SU-DHL-6 (cell line): ENCODE results near the gene PPP1R13B.

ENCODE experiments used
- H2AFZ ChIP-seq: fragments of 200-600 bp; sonication (generic); 2 replicates; pipeline ENCODE4 v1.6.1; 2014; ENCODE audit warnings: low read depth, mild to moderate bottlenecking, moderate library complexity, mixed read lengths, antibody characterized with exemption, low read length; ENCODE audit not compliant: severe bottlenecking
- H3F3A ChIP-seq: fragments of 200-600 bp; shearing (Covaris generic); 2 replicates; pipeline ENCODE4 v1.6.0; 2016; ENCODE audit warnings: antibody characterized with exemption, mild to moderate bottlenecking; ENCODE audit not compliant: insufficient read depth
- H3K27ac ChIP-seq: fragments of 200-600 bp; sonication (generic); 2 replicates; pipeline ENCODE4 v1.5.1; 2016; ENCODE audit warnings: low read depth, mild to moderate bottlenecking, low read length, moderate library complexity, mixed read lengths
- H3K27me3 ChIP-seq: fragments of 200-600 bp; sonication (generic), shearing (Covaris generic); 2 replicates; pipeline ENCODE4 v1.6.0; 2014; ENCODE audit warnings: mild to moderate bottlenecking, low read length
- H3K36me3 ChIP-seq: fragments of 200-600 bp; sonication (generic); 2 replicates; pipeline ENCODE4 v1.6.1; 2014; ENCODE audit warnings: mild to moderate bottlenecking, low read length, mixed read lengths
- H3K4me2 ChIP-seq: fragments of 300-600, 200-600 bp; shearing (Covaris generic), sonication (generic); 2 replicates; pipeline ENCODE4 v1.6.0; 2014; ENCODE audit warnings: low read length, low read depth, mild to moderate bottlenecking; ENCODE audit not compliant: poor library complexity, severe bottlenecking
- H3K4me3 ChIP-seq: fragments of 200-600 bp; sonication (generic); 2 replicates; pipeline ENCODE4 v1.5.1; 2014; ENCODE audit warnings: antibody characterized with exemption, low read length, mild to moderate bottlenecking, mixed read lengths; ENCODE audit not compliant: insufficient read depth, poor library complexity, severe bottlenecking
- H3K79me2 ChIP-seq: fragments of 200-600 bp; sonication (generic); 2 replicates; pipeline ENCODE4 v1.6.1; 2014; ENCODE audit warnings: mild to moderate bottlenecking, low read length, moderate library complexity; ENCODE audit not compliant: insufficient read depth
- H3K9ac ChIP-seq: fragments of 200-600 bp; sonication (generic); 2 replicates; pipeline ENCODE4 v1.7.0; 2014; ENCODE audit warnings: mild to moderate bottlenecking, low read length
- H3K9me2 ChIP-seq: fragments of 200-600 bp; sonication (generic); replicated peaks from 2 replicates; pipeline ENCODE4 v1.6.1; 2014; ENCODE audit warnings: low read length; ENCODE audit not compliant: insufficient read depth
- H3K9me3 ChIP-seq: fragments of 200-600 bp; sonication (generic); 2 replicates; pipeline ENCODE4 v1.6.1; 2014; ENCODE audit warnings: low read length, mixed read lengths; ENCODE audit not compliant: insufficient read depth
- H4K20me1 ChIP-seq: fragments of 200-600 bp; sonication (generic); 2 replicates; pipeline ENCODE4 v1.6.1; 2014; ENCODE audit warnings: low read depth, mild to moderate bottlenecking, antibody characterized with exemption, low read length, moderate library complexity, mixed read lengths
- CTCF ChIP-seq: fragments of 200-600 bp; sonication (generic); IDR thresholded peaks from one replicate; pipeline ENCODE4 v1.5.1; 2017; ENCODE audit warnings: antibody characterized with exemption, mild to moderate bottlenecking, low read length, moderate library complexity; ENCODE audit not compliant: insufficient read depth, poor library complexity, severe bottlenecking
- EZH2phosphoT487 ChIP-seq: fragments of 200-600 bp; sonication (generic), shearing (Covaris generic); conservative IDR thresholded peaks from 2 replicates; pipeline ENCODE4 v1.6.1; 2018; ENCODE audit warnings: mild to moderate bottlenecking, antibody characterized with exemption, low read length, moderate library complexity, mixed read lengths

The PPP1R13B gene

GRCh38 chr14:103739793-103740501 is 107.4 kb downstream of the PPP1R13B start:
- Histone ChIP-seq H3K27ac (no peak overlapping the region), H4K20me1 (no peaks in the 10 kb centered on the region), H3K4me3 (no peak overlapping the region), H3K9ac (no peak overlapping the region), H3K9me2 (no peaks in the 10 kb centered on the region), H3K79me2 (no peaks in the 10 kb centered on the region), H3K27me3 (no peaks in the 10 kb centered on the region), H2AFZ (no peak overlapping the region), H3K9me3 (no peaks in the 10 kb centered on the region), H3F3A (no peaks in the 10 kb centered on the region), H3K36me3 (no peaks in the 10 kb centered on the region), H3K4me2 (no peak overlapping the region)
- no peak for TF ChIP-seq EZH2phosphoT487
- TF ChIP-seq CTCF, result no peak

GRCh38 chr14:103739466-103739792 is 107.9 kb downstream of the PPP1R13B start:
- no peaks in the 10 kb centered on the region for H3K79me2 ChIP-seq
- no peaks in the 10 kb centered on the region for H3K9me3 ChIP-seq
- no peaks in the 10 kb centered on the region for H3K36me3 ChIP-seq
- TF ChIP-seq EZH2phosphoT487 (no peak), CTCF (no peak)
- H4K20me1 ChIP-seq, result no peaks in the 10 kb centered on the region
- H3K27ac ChIP-seq, result no peak overlapping the region
- no peaks in the 10 kb centered on the region for H3K9me2 ChIP-seq
- no peak overlapping the region for H2AFZ ChIP-seq
- no peak overlapping the region for H3K4me2 ChIP-seq
- H3K4me3 ChIP-seq, result no peak overlapping the region
- no peaks in the 10 kb centered on the region for H3F3A ChIP-seq
- no peak overlapping the region for H3K9ac ChIP-seq
- H3K27me3 ChIP-seq, result no peaks in the 10 kb centered on the region

GRCh38 chr14:103738701-103739451 is 108.5 kb downstream of the PPP1R13B start:
- H3K36me3 ChIP-seq, result no peaks in the 10 kb centered on the region
- H3K9me3 ChIP-seq, result no peaks in the 10 kb centered on the region
- H3F3A ChIP-seq, result no peaks in the 10 kb centered on the region

More at GRCh38 chr14:103738701-103739451, 108.5 kb downstream of the PPP1R13B start:
- TF ChIP-seq CTCF, result no peak
- TF ChIP-seq EZH2phosphoT487, result no peak
- Histone ChIP-seq H3K27me3 (no peaks in the 10 kb centered on the region), H3K9me2 (no peaks in the 10 kb centered on the region), H4K20me1 (no peaks in the 10 kb centered on the region), H3K4me3 (no peak overlapping the region), H3K9ac (no peak overlapping the region), H3K4me2 (no peak overlapping the region), H2AFZ (no peak overlapping the region), H3K79me2 (no peaks in the 10 kb centered on the region), H3K27ac (no peak overlapping the region)
